Tibial nerve (tissue), 4 donors: ENCODE data around the gene GDA.

Experiments used
- EP300 ChIP-seq, 2 donors: sonication (generic); formaldehyde crosslinking; IDR thresholded peaks; one replicate each; pipeline ENCODE4 v1.6.1; 2017; ENCODE audit warnings: antibody characterized with exemption in 2 of 2, mild to moderate bottlenecking in 1 of 2
- POLR2A ChIP-seq, 2 donors: fragments of 450-650 bp; IDR thresholded peaks; one replicate each; pipeline ENCODE4 v1.6.1; 2017; ENCODE audit warnings: antibody characterized with exemption in 2 of 2, mild to moderate bottlenecking in 2 of 2, moderate library complexity in 2 of 2
- TF ChIP-seq, protein P1 (sequence below), 5 experiments: fragments of 200-600 bp in 3 of 5; fragments of 450-650 bp in 2 of 5; sonication (generic) in 3 of 5; IDR thresholded peaks; one replicate each; pipeline ENCODE4 v1.5.1; 2016 to 2019; ENCODE audit warnings: antibody characterized with exemption in 5 of 5, mild to moderate bottlenecking in 3 of 5, moderate library complexity in 2 of 5

DNA sequence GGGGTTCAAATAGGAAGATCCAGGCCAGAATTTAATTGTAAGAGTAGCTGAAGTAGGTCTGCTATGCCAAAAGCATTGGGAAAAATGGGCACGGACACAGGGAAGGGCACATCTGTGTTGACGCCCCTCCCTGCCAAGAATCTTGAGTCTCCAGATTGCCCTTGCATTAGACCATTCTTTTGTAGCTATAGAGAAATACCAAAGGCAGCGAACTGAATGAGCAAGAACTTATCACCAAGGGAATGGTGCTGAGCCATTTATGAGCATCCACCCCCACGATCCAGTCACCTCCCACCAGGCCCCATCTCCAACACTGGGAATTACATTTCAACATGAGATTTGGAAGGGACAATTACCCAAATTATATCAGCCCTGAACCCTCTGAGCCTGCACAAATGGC is 18.0 kb upstream of the GDA start:
- TF ChIP-seq POLR2A (IDR thresholded peaks at IDR 0.05) (no peak), EP300 (IDR thresholded peaks at IDR 0.05) (no peak)
- TF ChIP-seq, protein P1, sequence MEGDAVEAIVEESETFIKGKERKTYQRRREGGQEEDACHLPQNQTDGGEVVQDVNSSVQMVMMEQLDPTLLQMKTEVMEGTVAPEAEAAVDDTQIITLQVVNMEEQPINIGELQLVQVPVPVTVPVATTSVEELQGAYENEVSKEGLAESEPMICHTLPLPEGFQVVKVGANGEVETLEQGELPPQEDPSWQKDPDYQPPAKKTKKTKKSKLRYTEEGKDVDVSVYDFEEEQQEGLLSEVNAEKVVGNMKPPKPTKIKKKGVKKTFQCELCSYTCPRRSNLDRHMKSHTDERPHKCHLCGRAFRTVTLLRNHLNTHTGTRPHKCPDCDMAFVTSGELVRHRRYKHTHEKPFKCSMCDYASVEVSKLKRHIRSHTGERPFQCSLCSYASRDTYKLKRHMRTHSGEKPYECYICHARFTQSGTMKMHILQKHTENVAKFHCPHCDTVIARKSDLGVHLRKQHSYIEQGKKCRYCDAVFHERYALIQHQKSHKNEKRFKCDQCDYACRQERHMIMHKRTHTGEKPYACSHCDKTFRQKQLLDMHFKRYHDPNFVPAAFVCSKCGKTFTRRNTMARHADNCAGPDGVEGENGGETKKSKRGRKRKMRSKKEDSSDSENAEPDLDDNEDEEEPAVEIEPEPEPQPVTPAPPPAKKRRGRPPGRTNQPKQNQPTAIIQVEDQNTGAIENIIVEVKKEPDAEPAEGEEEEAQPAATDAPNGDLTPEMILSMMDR (IDR thresholded peaks at IDR 0.05): no peak
